GM12878 (cell line): Measurements from ENCODE around the gene ZCCHC9. TPM values are rescaled to one million over a fixed set of nuclear protein-coding genes. Genes with fewer than 3 reads are reported as not detected.

Experiments
- ATAC-seq: fragments of 200-7000 bp; cut with Tn5 transposase; 3 replicates; pipeline ENCODE4 v1.9.1; 2020; ENCODE audit warnings: mild to moderate bottlenecking, moderate library complexity
- BruUV-seq: library from RNA; stranded (reverse); fragments of 400-500 nt; replicated peaks from 2 replicates; lab custom pipeline; 2021; lab: Mats Ljungman, UMichigan
- CTCF ChIA-PET: fragments of 300-600 bp; sonication (Branson Sonifier 250); formaldehyde crosslinking; extraction: SDS; loops from one replicate; lab custom pipeline; 2021; ENCODE audit warnings: inconsistent platforms; lab: Yijun Ruan, JAX
- POLR2A ChIA-PET: fragments of 350-600 bp; formaldehyde crosslinking; extraction: SDS; loops from one replicate; lab custom pipeline; 2021; ENCODE audit warnings: inconsistent platforms; lab: Charles Lee
- RAD21 ChIA-PET: fragments of 300-600 bp; sonication (Branson Sonifier 250); formaldehyde crosslinking; loops from one replicate; lab custom pipeline; 2023; ENCODE audit warnings: antibody characterized with exemption; ENCODE audit not compliant: unreplicated experiment; lab: Charles Lee
- SMC1A ChIA-PET: fragments of 300-600 bp; sonication (Branson Sonifier 250); formaldehyde crosslinking; loops from one replicate; lab custom pipeline; 2023; ENCODE audit not compliant: unreplicated experiment, uncharacterized antibody; lab: Charles Lee
- DNase-seq: peaks from one replicate; pipeline ENCODE4 v3.0.0-alpha.2; 2011; ENCODE audit warnings: low read depth, low spot score
- FAIRE-seq: peaks from 3 replicates; lab custom pipeline; 2011; peaks lifted over from hg19 to GRCh38; lab: Jason Lieb, UNC
- H2AFZ ChIP-seq: 2 replicates; pipeline ENCODE4 v1.6.0; 2011; ENCODE audit warnings: low read depth, low read length, control low read depth; ENCODE audit not compliant: control insufficient read depth
- H3K27ac ChIP-seq: 2 replicates; pipeline ENCODE4 v1.5.1; 2011; ENCODE audit warnings: control low read depth; ENCODE audit not compliant: control insufficient read depth, insufficient read depth
- H3K27me3 ChIP-seq, 2 experiments: replicated peaks in 1 of 2; 2 replicates each; pipeline versions ENCODE4 v1.6.0 to v1.6.1; 2011; ENCODE audit warnings: low read length in 1 of 2; ENCODE audit not compliant: control insufficient read depth in 2 of 2, insufficient read depth in 2 of 2
- H3K36me3 ChIP-seq, 2 experiments: 2 replicates each; pipeline ENCODE4 v1.5.1; 2011; ENCODE audit warnings: low read length in 1 of 2; ENCODE audit not compliant: control insufficient read depth in 2 of 2, insufficient read depth in 2 of 2
- H3K4me1 ChIP-seq: 2 replicates; pipeline ENCODE4 v1.6.1; 2011; ENCODE audit warnings: mild to moderate bottlenecking, low read length, moderate library complexity, mixed read lengths; ENCODE audit not compliant: control insufficient read depth, insufficient read depth
- H3K4me2 ChIP-seq: 2 replicates; pipeline ENCODE4 v1.6.0; 2011; ENCODE audit warnings: control low read depth; ENCODE audit not compliant: control insufficient read depth, insufficient read depth
- H3K4me3 ChIP-seq: fragments of 200-600 bp; sonication (generic); 2 replicates; pipeline ENCODE4 v1.5.1; 2016
- H3K79me2 ChIP-seq: 2 replicates; pipeline ENCODE4 v1.6.0; 2011; ENCODE audit warnings: low read length; ENCODE audit not compliant: control insufficient read depth, insufficient read depth
- H3K9ac ChIP-seq: 2 replicates; pipeline ENCODE4 v1.8.0; 2011; ENCODE audit warnings: low read length, control low read depth, mixed read lengths; ENCODE audit not compliant: control insufficient read depth, insufficient read depth
- H3K9me3 ChIP-seq: replicated peaks from 3 replicates; pipeline ENCODE4 v1.5.1; 2011; ENCODE audit warnings: mild to moderate bottlenecking, low read length; ENCODE audit not compliant: control insufficient read depth, insufficient read depth
- H4K20me1 ChIP-seq: 2 replicates; pipeline ENCODE4 v1.6.0; 2011; ENCODE audit not compliant: control insufficient read depth, insufficient read depth
- ATF2 ChIP-seq: IDR thresholded peaks from 2 replicates; pipeline ENCODE4 v1.6.1; 2012; ENCODE audit warnings: low read length, inconsistent platforms
- CEBPB ChIP-seq, 2 experiments: fragments of 150-350 bp in 1 of 2; IDR thresholded peaks; 2 replicates each; pipeline ENCODE4 v1.6.1; 2012 to 2014; ENCODE audit warnings: low read depth in 2 of 2, low read length in 2 of 2, borderline replicate concordance in 1 of 2, inconsistent platforms in 1 of 2
- DPF2 ChIP-seq: fragments of 450-650 bp; IDR thresholded peaks from 2 replicates; pipeline ENCODE4 v1.6.1; 2017; ENCODE audit warnings: mild to moderate bottlenecking
- HDAC2 ChIP-seq: fragments of 200-600 bp; sonication (generic); IDR thresholded peaks from 2 replicates; pipeline ENCODE4 v1.6.1; 2017
- KDM1A ChIP-seq: fragments of 200-600 bp; sonication (generic); IDR thresholded peaks from 2 replicates; pipeline ENCODE4 v1.6.1; 2016; ENCODE audit warnings: borderline replicate concordance
- RAD21 ChIP-seq: IDR thresholded peaks from 2 replicates; pipeline ENCODE4 v1.6.1; 2011; ENCODE audit warnings: mild to moderate bottlenecking, low read depth, low read length, moderate library complexity; ENCODE audit not compliant: insufficient read depth
- RB1 ChIP-seq: fragments of 450-650 bp; formaldehyde crosslinking; IDR thresholded peaks from 2 replicates; pipeline ENCODE4 v1.6.1; 2017; ENCODE audit warnings: mild to moderate bottlenecking, borderline replicate concordance
- SMAD1 ChIP-seq: fragments of 450-650 bp; IDR thresholded peaks from 2 replicates; pipeline ENCODE4 v1.6.1; 2018; ENCODE audit warnings: mild to moderate bottlenecking, low read depth; ENCODE audit not compliant: partially characterized antibody
- SPI1 ChIP-seq: IDR thresholded peaks from 2 replicates; pipeline ENCODE4 v1.6.1; 2011; ENCODE audit warnings: low read depth, mild to moderate bottlenecking, low read length, moderate library complexity, borderline replicate concordance; ENCODE audit not compliant: insufficient read depth
- TAF1 ChIP-seq: IDR thresholded peaks from 2 replicates; pipeline ENCODE4 v1.6.1; 2011; ENCODE audit warnings: mild to moderate bottlenecking, low read depth, low read length, borderline replicate concordance
- ZBED1 ChIP-seq: IDR thresholded peaks from 2 replicates; pipeline ENCODE4 v1.6.1; 2016; ENCODE audit warnings: borderline replicate concordance
- ZNF384 ChIP-seq: IDR thresholded peaks from 2 replicates; pipeline ENCODE4 v1.6.1; 2012; ENCODE audit warnings: low read depth, mild to moderate bottlenecking, low read length, improper control_type of control experiment, borderline replicate concordance
- WGBS: methylation state at CpG from one replicate; pipeline ENCODE4 v1.1.6; 2016; ENCODE audit warnings: low lambda C conversion rate; ENCODE audit not compliant: insufficient replicate concordance, insufficient coverage; ENCODE audit errors: missing lambda C conversion rate; 5-methylcytosine and 5-hydroxymethylcytosine counted together
- in situ Hi-C: fragments of 300-500 bp; cut with MboI; formaldehyde crosslinking; loops from 9 replicates; pipeline ENCODE4 v1.14.3; 2018; ENCODE audit warnings: mixed read lengths
- intact Hi-C: fragments of 100-400 bp; cut with micrococcal nuclease; formaldehyde crosslinking; loops from one replicate; pipeline ENCODE4 v1.14.2; 2022; ENCODE audit not compliant: unreplicated experiment
- polyA plus RNA-seq, 11 experiments: library from polyadenylated mRNA; depleted of rRNA in 4 of 11; unstranded in 6 of 11; stranded (reverse) in 5 of 11; fragments of >200 nt; fragmentation: Nextera tagmentation in 4 of 11; fragmentation: Illumina TruSeq in 1 of 11; extraction: Ambion mirVana in 4 of 11; extraction: Trizol in 1 of 11; gene quantifications; 1 replicate in 1 of 11; 2 replicates in 10 of 11; pipeline versions ENCODE4 v1.2.1 to v1.2.3, GENCODE V29; 2011 to 2016; ENCODE audit warnings: inconsistent platforms in 2 of 11, missing spikeins in 2 of 11, low read depth in 1 of 11
- total RNA-seq, 4 experiments: library from RNA; depleted of rRNA in 3 of 4; stranded (reverse); fragments of >200 nt in 3 of 4; fragmentation: Illumina TruSeq in 1 of 4; extraction: Trizol in 1 of 4; gene quantifications; 2 replicates each; pipeline versions ENCODE4 v1.2.1 to v1.2.3, GENCODE V29; 2013 to 2021
- TF ChIP-seq, protein P1 (sequence below): fragments of 450-650 bp; IDR thresholded peaks from 2 replicates; pipeline ENCODE4 v1.6.1; 2017; ENCODE audit warnings: low read depth, mild to moderate bottlenecking, moderate library complexity
- TF ChIP-seq, protein P2 (sequence below): fragments of 450-650 bp; IDR thresholded peaks from 2 replicates; pipeline ENCODE4 v1.6.1; 2017; ENCODE audit warnings: mild to moderate bottlenecking, moderate library complexity
- TF ChIP-seq, protein P3 (sequence below): fragments of 450-650 bp; IDR thresholded peaks from 2 replicates; pipeline ENCODE4 v1.6.1; 2017; ENCODE audit warnings: mild to moderate bottlenecking, low read depth, inconsistent platforms; ENCODE audit not compliant: poor library complexity, severe bottlenecking

Gene ZCCHC9
- total and polyA plus RNA-seq, 10 of the 15 experiments (the other 5 are each of a cell fraction or from before 2014, with no cell fraction given): 22.0 to 57.7 (median 34.5) TPM

GRCh38 chr5:81334304-81335061 is 33.1 kb downstream of the ZCCHC9 start:
- no TSS peak for BruUV-seq
- H2AFZ ChIP-seq: no peak overlapping the region
- ChIA-PET CTCF (no interaction called here), RAD21 (no interaction called here), SMC1A (no interaction called here), POLR2A (no interaction called here)
- 39% methylated on average over 14 of the region's 14 CpGs for WGBS
- H4K20me1 ChIP-seq: no peaks in the 10 kb centered on the region
- ATAC-seq: no peak
- H3K9ac ChIP-seq: no peak overlapping the region
- no peaks in the 10 kb centered on the region for H3K4me1 ChIP-seq
- H3K9me3 ChIP-seq: no peaks in the 10 kb centered on the region; the same call in 2 of the 3 replicates
- intact Hi-C loops (no loop called here), in situ Hi-C loops (no loop called here)
- no peak for FAIRE-seq
- H3K79me2 ChIP-seq: no peaks in the 10 kb centered on the region
- DNase-seq: no peak
- H3K27ac ChIP-seq: no peak overlapping the region
- H3K27me3 ChIP-seq: no peaks in the 10 kb centered on the region
- H3K36me3 ChIP-seq: no peaks in the 10 kb centered on the region
- H3K4me2 ChIP-seq: no peak overlapping the region
- H3K4me3 ChIP-seq: no peak overlapping the region
- TF ChIP-seq TAF1 (no peak), SMAD1 (no peak), ZNF384 (no peak), CEBPB (IDR thresholded peaks at IDR 0.05; ENCODE audit: borderline replicate concordance in 1 of 2, low read depth in 2 of 2, low read length in 2 of 2) (no peak), DPF2 (no peak), RAD21 (no peak), SPI1 (no peak), RB1 (no peak), HDAC2 (no peak), ZBED1 (no peak), KDM1A (no peak), ATF2 (no peak)
- TF ChIP-seq, protein P1, sequence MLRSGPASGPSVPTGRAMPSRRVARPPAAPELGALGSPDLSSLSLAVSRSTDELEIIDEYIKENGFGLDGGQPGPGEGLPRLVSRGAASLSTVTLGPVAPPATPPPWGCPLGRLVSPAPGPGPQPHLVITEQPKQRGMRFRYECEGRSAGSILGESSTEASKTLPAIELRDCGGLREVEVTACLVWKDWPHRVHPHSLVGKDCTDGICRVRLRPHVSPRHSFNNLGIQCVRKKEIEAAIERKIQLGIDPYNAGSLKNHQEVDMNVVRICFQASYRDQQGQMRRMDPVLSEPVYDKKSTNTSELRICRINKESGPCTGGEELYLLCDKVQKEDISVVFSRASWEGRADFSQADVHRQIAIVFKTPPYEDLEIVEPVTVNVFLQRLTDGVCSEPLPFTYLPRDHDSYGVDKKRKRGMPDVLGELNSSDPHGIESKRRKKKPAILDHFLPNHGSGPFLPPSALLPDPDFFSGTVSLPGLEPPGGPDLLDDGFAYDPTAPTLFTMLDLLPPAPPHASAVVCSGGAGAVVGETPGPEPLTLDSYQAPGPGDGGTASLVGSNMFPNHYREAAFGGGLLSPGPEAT: no peak
- TF ChIP-seq, protein P2, sequence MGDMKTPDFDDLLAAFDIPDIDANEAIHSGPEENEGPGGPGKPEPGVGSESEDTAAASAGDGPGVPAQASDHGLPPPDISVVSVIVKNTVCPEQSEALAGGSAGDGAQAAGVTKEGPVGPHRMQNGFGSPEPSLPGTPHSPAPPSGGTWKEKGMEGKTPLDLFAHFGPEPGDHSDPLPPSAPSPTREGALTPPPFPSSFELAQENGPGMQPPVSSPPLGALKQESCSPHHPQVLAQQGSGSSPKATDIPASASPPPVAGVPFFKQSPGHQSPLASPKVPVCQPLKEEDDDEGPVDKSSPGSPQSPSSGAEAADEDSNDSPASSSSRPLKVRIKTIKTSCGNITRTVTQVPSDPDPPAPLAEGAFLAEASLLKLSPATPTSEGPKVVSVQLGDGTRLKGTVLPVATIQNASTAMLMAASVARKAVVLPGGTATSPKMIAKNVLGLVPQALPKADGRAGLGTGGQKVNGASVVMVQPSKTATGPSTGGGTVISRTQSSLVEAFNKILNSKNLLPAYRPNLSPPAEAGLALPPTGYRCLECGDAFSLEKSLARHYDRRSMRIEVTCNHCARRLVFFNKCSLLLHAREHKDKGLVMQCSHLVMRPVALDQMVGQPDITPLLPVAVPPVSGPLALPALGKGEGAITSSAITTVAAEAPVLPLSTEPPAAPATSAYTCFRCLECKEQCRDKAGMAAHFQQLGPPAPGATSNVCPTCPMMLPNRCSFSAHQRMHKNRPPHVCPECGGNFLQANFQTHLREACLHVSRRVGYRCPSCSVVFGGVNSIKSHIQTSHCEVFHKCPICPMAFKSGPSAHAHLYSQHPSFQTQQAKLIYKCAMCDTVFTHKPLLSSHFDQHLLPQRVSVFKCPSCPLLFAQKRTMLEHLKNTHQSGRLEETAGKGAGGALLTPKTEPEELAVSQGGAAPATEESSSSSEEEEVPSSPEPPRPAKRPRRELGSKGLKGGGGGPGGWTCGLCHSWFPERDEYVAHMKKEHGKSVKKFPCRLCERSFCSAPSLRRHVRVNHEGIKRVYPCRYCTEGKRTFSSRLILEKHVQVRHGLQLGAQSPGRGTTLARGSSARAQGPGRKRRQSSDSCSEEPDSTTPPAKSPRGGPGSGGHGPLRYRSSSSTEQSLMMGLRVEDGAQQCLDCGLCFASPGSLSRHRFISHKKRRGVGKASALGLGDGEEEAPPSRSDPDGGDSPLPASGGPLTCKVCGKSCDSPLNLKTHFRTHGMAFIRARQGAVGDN: no peak
- TF ChIP-seq, protein P3, sequence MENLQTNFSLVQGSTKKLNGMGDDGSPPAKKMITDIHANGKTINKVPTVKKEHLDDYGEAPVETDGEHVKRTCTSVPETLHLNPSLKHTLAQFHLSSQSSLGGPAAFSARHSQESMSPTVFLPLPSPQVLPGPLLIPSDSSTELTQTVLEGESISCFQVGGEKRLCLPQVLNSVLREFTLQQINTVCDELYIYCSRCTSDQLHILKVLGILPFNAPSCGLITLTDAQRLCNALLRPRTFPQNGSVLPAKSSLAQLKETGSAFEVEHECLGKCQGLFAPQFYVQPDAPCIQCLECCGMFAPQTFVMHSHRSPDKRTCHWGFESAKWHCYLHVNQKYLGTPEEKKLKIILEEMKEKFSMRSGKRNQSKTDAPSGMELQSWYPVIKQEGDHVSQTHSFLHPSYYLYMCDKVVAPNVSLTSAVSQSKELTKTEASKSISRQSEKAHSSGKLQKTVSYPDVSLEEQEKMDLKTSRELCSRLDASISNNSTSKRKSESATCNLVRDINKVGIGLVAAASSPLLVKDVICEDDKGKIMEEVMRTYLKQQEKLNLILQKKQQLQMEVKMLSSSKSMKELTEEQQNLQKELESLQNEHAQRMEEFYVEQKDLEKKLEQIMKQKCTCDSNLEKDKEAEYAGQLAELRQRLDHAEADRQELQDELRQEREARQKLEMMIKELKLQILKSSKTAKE: no peak
